BLaER1 treated with 17β-estradiol and CSF1 and Interleukin-3, amounts not matched to agents 10 nM and 100 nM (cell line): ENCODE results near the gene LDAF1.
"Not testable (repeated sequence)": the region's sequence is repeated elsewhere in the genome, so short reads cannot be mapped to it uniquely, and the experiment has no call there.

ENCODE experiments used
- H3K27ac ChIP-seq, 11 experiments: shearing (Covaris generic); formaldehyde crosslinking; 2 replicates each; pipeline ENCODE4 v1.8.1; 2022
- H3K27me3 ChIP-seq, 11 experiments: shearing (Covaris generic); formaldehyde crosslinking; 2 replicates each; pipeline ENCODE4 v1.8.1; 2022
- H3K36me3 ChIP-seq, 11 experiments: shearing (Covaris generic); formaldehyde crosslinking; 2 replicates each; pipeline ENCODE4 v1.8.1; 2022
- H3K4me1 ChIP-seq, 10 experiments: shearing (Covaris generic); formaldehyde crosslinking; 2 replicates each; pipeline ENCODE4 v1.8.1; 2022
- H3K4me2 ChIP-seq, 11 experiments: shearing (Covaris generic); formaldehyde crosslinking; 2 replicates each; pipeline ENCODE4 v1.8.1; 2022
- H3K4me3 ChIP-seq, 10 experiments: shearing (Covaris generic); formaldehyde crosslinking; 2 replicates each; pipeline ENCODE4 v1.8.1; 2022
- H3K9ac ChIP-seq, 11 experiments: shearing (Covaris generic); formaldehyde crosslinking; 2 replicates each; pipeline ENCODE4 v1.8.1; 2022
- H3K9me3 ChIP-seq, 11 experiments: shearing (Covaris generic); formaldehyde crosslinking; replicated peaks in 1 of 11; 2 replicates each; pipeline ENCODE4 v1.8.1; 2022
- H4K20me1 ChIP-seq, 11 experiments: shearing (Covaris generic); formaldehyde crosslinking; 2 replicates each; pipeline ENCODE4 v1.8.1; 2022
- Cebpa-rat ChIP-seq, 11 experiments: shearing (Covaris generic); IDR thresholded peaks; 2 replicates each; pipeline ENCODE4 v1.8.1; 2022

LDAF1 gene

GRCh38 chr16:21167360-21167759 lies 8.9 kb downstream of the LDAF1 start:
- H3K4me2 ChIP-seq = no peak overlapping the region
- H3K4me1 ChIP-seq = 0 out of 20 replicates have a peak, but pooled peaks cover 0 to 6% (median 0%) of the 10 kb centered on the region in 10 experiments
- no peak for TF ChIP-seq Cebpa-rat (IDR thresholded peaks at IDR 0.05)
- no peaks in the 10 kb centered on the region for H3K9me3 ChIP-seq
- H4K20me1 ChIP-seq = peaks cover 0 to 21% (median 0%) of the 10 kb centered on the region in 11 experiments; a peak in 5 of 22 replicates
- H3K27me3 ChIP-seq = no peaks in the 10 kb centered on the region
- H3K36me3 ChIP-seq = peaks cover 68 to 88% (median 81%) of the 10 kb centered on the region in 11 experiments
- no peak overlapping the region for H3K9ac ChIP-seq
- H3K4me3 ChIP-seq = no peak overlapping the region
- H3K27ac ChIP-seq = no peak overlapping the region

- Histone ChIP-seq H3K4me3 (no peak overlapping the region), H4K20me1 (peaks cover 0 to 21% (median 0%) of the 10 kb centered on the region in 11 experiments; a peak in 5 of 22 replicates), H3K9me3 (no peaks in the 10 kb centered on the region), H3K4me1 (0 out of 20 replicates have a peak, but pooled peaks cover 0 to 6% (median 0%) of the 10 kb centered on the region in 10 experiments), H3K36me3 (peaks cover 67 to 88% (median 81%) of the 10 kb centered on the region in 11 experiments), H3K4me2 (no peak overlapping the region), H3K9ac (no peak overlapping the region), H3K27me3 (no peaks in the 10 kb centered on the region), H3K27ac (no peak overlapping the region)
- no peak for TF ChIP-seq Cebpa-rat (IDR thresholded peaks at IDR 0.05)
Observed at GRCh38 chr16:21167929-21168602, 9.6 kb downstream of the LDAF1 start.

GRCh38 chr16:21169249-21169981 lies 10.9 kb downstream of the LDAF1 start:
- Histone ChIP-seq H3K4me1 (0 out of 20 replicates have a peak, but pooled peaks cover 0 to 6% (median 0%) of the 10 kb centered on the region in 10 experiments), H3K27ac (no peak overlapping the region), H3K9me3 (no peaks in the 10 kb centered on the region), H3K36me3 (peaks cover 59 to 88% (median 81%) of the 10 kb centered on the region in 11 experiments), H3K9ac (no peak overlapping the region), H3K4me3 (no peak overlapping the region), H4K20me1 (peaks cover 0 to 13% (median 0%) of the 10 kb centered on the region in 11 experiments; a peak in 4 of 22 replicates), H3K4me2 (no peak overlapping the region), H3K27me3 (no peaks in the 10 kb centered on the region)
- TF ChIP-seq Cebpa-rat (IDR thresholded peaks at IDR 0.05) = no peak

GRCh38 chr16:21170116-21170515 lies 11.6 kb downstream of the LDAF1 start:
- H3K9ac ChIP-seq, H3K27ac ChIP-seq, H3K4me1 ChIP-seq, H3K4me3 ChIP-seq, H3K9me3 ChIP-seq, H4K20me1 ChIP-seq, H3K27me3 ChIP-seq, H3K4me2 ChIP-seq: not testable (repeated sequence)
- H3K36me3 ChIP-seq = peaks cover 59 to 88% (median 81%) of the 10 kb centered on the region in 11 experiments

GRCh38 chr16:21172650-21173049 lies 14.2 kb downstream of the LDAF1 start:
- Histone ChIP-seq H3K9ac (no peak overlapping the region), H3K4me3 (no peak overlapping the region), H3K4me1 (0 out of 20 replicates have a peak, but pooled peaks cover 0 to 6% (median 0%) of the 10 kb centered on the region in 10 experiments), H3K27me3 (no peaks in the 10 kb centered on the region), H3K36me3 (peaks cover 57 to 87% (median 83%) of the 10 kb centered on the region in 11 experiments), H4K20me1 (no peaks in the 10 kb centered on the region; a peak in 2 of 22 replicates), H3K9me3 (peaks cover 0 to 2% (median 0%) of the 10 kb centered on the region in 11 experiments; a peak in 3 of 22 replicates), H3K4me2 (no peak overlapping the region), H3K27ac (no peak overlapping the region)
- TF ChIP-seq Cebpa-rat (IDR thresholded peaks at IDR 0.05) = no peak

- Histone ChIP-seq H3K4me1 (no peaks in the 10 kb centered on the region), H3K4me2 (no peak overlapping the region), H3K27me3 (no peaks in the 10 kb centered on the region), H3K36me3 (peaks cover 80 to 100% (median 97%) of the 10 kb centered on the region in 11 experiments), H3K9ac (no peak overlapping the region), H4K20me1 (no peaks in the 10 kb centered on the region), H3K4me3 (no peak overlapping the region), H3K9me3 (peaks cover 19 to 30% (median 24%) of the 10 kb centered on the region in 11 experiments), H3K27ac (no peak overlapping the region)
- no peak for TF ChIP-seq Cebpa-rat (IDR thresholded peaks at IDR 0.05)
Observed at GRCh38 chr16:21175397-21175796, 16.9 kb downstream of the LDAF1 start.

- Histone ChIP-seq H3K4me3 (no peak overlapping the region), H3K9ac (no peak overlapping the region), H3K4me2 (no peak overlapping the region), H4K20me1 (no peaks in the 10 kb centered on the region), H3K27ac (no peak overlapping the region), H3K9me3 (peaks cover 59 to 69% (median 64%) of the 10 kb centered on the region in 11 experiments), H3K27me3 (no peaks in the 10 kb centered on the region), H3K36me3 (peaks cover 82 to 100% (median 93%) of the 10 kb centered on the region in 11 experiments), H3K4me1 (peaks cover 0 to 4% (median 2%) of the 10 kb centered on the region in 10 experiments; a peak in 12 of 20 replicates)
- no peak for TF ChIP-seq Cebpa-rat (IDR thresholded peaks at IDR 0.05)
Observed at GRCh38 chr16:21179126-21179982, 20.9 kb downstream of the LDAF1 start.

- H3K36me3 ChIP-seq = peaks cover 77 to 95% (median 87%) of the 10 kb centered on the region in 11 experiments
Observed at GRCh38 chr16:21179983-21180365, 21.5 kb downstream of the LDAF1 start.

More at GRCh38 chr16:21179983-21180365, 21.5 kb downstream of the LDAF1 start:
- Histone ChIP-seq H3K4me2 (no peak overlapping the region), H3K9me3 (peaks cover 65 to 75% (median 70%) of the 10 kb centered on the region in 11 experiments), H3K27ac (no peak overlapping the region), H3K27me3 (no peaks in the 10 kb centered on the region), H4K20me1 (no peaks in the 10 kb centered on the region), H3K4me1 (peaks cover 0 to 10% (median 8%) of the 10 kb centered on the region in 10 experiments; a peak in 13 of 20 replicates), H3K9ac (no peak overlapping the region), H3K4me3 (no peak overlapping the region)
- no peak for TF ChIP-seq Cebpa-rat (IDR thresholded peaks at IDR 0.05)
